ENCODE data around the gene KAT7.

The KAT7 gene

GRCh38 chr17:49760932-49761558 lies 27.4 kb upstream of the KAT7 start:
- DNase-seq, result peak; percentile 19

- DNase-seq, result no peak
Measured at GRCh38 chr17:49762151-49762941, 26.1 kb upstream of the KAT7 start.

DNA sequence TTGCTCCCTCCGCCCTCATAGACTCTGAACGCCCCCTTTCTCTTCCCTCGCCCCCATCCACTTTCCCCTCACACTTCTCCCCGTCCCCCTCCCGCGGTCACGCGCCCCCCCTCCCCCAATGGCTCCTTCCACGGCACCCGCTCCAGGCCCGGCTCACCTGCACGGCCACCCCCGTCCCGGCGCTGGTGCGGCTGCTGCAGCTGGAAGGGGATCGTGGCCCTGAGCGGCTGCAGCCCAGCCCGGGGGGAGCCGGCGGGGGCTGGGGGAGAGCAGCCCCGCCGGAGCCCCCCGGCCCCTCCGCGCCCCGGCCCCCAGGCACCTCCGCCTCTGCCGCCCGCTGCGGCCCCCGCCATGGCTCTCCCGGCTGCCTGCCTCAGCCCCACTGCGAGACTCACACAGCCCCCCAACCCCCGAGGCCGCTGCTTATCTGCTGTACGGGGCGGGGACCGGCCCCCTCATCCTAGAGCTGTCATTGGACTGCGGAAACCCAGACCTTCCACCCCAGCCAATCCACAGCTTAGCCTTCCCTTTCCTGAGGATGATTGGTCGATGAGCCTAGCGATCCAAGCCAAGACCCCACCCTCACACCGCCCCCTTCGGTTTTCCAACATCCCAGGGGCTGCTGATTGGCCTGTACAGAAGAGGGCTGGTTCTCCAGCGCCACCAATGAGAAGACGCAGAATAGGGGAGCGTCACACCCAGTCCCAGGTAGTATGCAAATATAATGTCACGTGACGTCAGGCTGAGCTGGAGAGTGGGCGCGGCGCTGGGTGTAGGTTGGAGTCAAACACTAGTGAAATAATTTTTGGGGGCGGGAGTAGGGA lies 24.5 kb upstream of the KAT7 start, which contains the start of gene FAM117A:
FAM117A (minus strand) TSS at position 397 of the 824 bp plus-strand sequence; CDS start at position 353, 44 bp downstream.
- DNase-seq, result peak; percentile 100

GRCh38 chr17:49764559-49765180 lies 23.8 kb upstream of the KAT7 start:
- no peak for DNase-seq

- no peak for DNase-seq
Measured at GRCh38 chr17:49766918-49767530, 21.5 kb upstream of the KAT7 start.

- no peak for DNase-seq
Measured at GRCh38 chr17:49775546-49776260, 12.8 kb upstream of the KAT7 start.

DNA sequence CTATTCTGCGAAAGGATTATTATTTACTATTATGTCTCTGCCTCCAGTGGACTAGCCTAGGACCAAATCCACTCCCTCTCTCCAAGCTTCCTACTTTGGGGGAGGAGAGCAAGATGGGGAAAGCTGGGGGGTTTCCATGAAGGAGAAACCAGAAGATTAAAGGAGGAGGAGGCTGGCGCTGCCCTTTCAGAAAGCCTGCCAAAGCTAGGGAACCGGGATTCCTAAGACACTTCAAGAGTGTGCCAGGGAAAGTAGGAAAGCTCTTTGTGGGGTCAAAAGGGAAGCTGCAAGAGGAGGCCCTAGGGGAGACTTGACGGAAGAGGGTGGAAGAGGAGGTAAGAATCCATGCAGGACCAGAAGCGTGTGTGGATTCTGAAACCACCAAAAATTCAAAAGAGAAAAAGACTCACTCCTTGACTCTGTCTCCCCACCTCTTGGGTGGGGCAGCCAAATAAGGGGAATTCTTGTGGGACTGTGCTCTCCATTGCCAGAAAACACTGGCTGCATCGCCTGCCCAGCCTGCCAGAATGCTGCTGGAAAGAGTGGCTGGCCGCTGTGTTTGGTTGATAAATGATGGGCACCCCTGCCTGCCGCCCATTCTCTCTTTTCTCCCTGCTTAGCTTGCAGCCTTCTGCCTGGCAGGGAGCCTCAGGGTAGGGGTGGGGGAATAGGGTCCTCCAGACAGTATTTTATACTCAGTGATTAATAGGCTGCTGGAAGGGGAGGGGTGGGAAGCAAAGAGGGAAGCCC lies 11.8 kb upstream of the KAT7 start:
- DNase-seq, result no peak

DNA sequence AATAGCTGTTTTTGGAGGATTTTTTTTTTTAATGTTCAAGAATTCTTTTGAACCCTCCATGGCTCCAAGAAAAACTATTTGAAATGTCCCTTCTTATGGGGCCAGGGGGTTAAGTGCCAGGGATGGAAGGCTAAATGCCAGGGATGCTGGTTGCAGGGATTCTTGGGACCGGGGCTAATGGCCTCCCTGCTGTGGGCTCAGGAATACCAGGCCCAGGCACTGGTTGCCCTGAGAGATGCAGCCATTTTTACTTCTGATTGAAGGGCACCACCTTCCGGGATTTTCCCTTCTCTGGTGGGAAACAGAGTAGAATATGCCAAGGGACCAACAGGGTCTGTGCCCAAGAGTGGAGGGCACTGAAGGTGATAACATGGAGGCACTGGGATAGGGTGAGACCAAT lies 10.9 kb upstream of the KAT7 start:
- no peak for DNase-seq

GRCh38 chr17:49779156-49779738 lies 9.2 kb upstream of the KAT7 start:
- DNase-seq, result no peak

GRCh38 chr17:49779739-49780231 lies 8.7 kb upstream of the KAT7 start:
- DNase-seq, result peak; percentile 77

- peak; percentile 7 for DNase-seq
Measured at GRCh38 chr17:49783071-49783715, 5.3 kb upstream of the KAT7 start.

GRCh38 chr17:49783791-49784190 lies 4.7 kb upstream of the KAT7 start:
- no peak for DNase-seq

DNA sequence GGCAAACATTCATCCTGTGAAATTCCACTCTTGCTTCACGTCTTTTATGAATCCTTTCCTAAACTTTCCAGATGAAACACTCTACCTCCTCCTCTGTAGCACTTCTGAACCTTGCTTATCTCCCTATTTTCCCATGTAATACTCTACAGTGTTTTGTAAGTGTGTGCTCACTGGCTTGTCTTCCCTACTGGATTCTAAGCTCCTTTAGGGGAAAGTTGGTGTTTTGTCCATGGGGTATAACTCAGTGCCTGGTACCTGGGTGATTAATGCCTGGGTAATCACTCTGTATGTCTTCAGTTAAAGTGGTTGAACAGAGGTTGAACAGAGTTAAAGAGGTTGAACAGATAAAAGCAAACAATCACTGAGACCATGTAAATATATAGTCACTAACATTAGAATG lies 3.8 kb upstream of the KAT7 start:
- no peak for DNase-seq

DNA sequence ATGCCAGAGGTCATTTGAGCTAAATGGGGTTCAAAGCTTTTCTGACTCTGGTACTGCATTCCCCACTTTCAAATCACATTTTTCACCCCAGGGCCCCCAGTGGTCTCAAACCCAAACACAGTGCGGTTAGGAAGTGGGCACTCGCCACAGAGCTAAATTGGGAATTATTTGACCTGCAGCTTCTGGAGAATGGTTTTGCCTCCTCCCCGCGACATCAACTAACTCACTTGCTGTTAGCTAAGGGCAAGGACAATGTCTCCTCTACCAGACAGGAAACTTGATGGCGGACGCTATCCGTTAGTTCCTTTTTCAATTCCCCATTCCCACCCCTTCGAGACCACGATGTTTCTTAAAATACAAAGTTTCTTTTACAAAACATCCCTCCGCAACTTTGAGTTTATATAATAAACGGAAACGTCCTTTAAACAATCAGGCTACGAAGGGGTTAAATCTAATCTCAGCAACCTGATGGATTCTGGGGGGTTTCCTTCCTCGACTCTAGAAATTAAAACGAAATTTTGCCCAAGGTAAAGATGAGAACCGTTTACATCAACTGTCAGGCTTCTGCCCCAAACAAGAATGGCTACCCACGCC lies 500 bp upstream of the KAT7 start:
- peak; percentile 95 for DNase-seq

- no peak for DNase-seq
Measured at GRCh38 chr17:49789243-49789578, 730 bp downstream of the KAT7 start.

DNA sequence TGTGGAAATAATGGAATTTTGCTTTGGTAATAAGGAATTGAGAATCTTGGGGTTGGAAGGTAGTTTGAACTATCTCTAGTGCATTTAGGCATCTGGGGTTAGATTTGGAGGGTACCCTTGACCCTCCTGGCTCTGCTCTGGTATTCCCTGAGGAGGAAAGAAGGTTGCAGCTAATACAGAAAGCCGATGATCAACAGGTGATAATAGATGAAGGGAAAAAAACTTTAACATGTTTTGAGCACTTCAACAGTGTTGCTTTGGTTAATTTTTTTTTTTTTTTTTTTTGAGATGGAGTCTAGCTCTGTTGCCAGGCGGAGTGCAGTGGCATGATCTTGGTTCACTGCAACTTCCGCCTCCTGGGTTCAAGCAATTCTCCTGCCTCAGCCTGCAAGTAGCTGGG lies 4.8 kb downstream of the KAT7 start:
- no peak for DNase-seq

GRCh38 chr17:49795372-49795771 lies 6.9 kb downstream of the KAT7 start:
- DNase-seq, result no peak

DNA sequence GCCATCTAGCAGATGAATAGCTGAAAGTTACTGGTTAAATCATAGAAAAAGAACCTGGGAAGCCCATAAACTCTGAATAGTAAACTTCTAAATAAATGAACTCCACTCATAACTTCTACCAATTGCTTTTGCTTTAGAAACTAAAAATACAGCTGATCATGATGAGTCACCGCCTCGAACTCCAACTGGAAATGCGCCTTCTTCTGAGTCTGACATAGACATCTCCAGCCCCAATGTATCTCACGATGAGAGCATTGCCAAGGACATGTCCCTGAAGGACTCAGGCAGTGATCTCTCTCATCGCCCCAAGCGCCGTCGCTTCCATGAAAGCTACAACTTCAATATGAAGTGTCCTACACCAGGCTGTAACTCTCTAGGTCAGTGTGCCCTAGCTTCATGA lies 9.7 kb downstream of the KAT7 start:
- DNase-seq, result peak; percentile 19

DNA sequence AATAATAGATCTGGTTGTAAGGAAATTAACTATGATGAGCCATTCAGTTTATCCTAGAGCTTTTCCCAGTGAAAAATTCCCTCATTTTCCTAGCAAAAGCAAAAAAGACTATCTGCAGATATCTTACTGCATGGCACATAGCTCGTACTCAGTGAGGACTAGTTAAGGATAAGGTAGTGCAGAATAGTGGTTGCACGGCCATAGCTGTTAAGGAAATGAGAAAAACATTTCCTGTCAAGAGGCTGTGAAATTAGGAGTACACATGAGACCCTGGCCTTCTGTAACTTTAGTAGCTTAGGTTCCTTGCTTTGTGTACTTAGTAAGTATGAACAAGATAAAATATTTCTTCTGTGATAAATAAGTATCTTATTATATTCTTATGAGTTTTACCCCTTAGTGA lies 10.3 kb downstream of the KAT7 start:
- DNase-seq, result no peak

- no peak for DNase-seq
Measured at GRCh38 chr17:49809056-49809455, 20.6 kb downstream of the KAT7 start.

Data from MV-4-11 (cell line).